A549 (cell line): ENCODE results near the gene CNTN4. TPM values are rescaled to one million over a fixed set of nuclear protein-coding genes. Genes with fewer than 3 reads are reported as not detected.

Experiments used
- ATAC-seq, 2 experiments: fragments of 200-7000 bp in 1 of 2; fragments of >200 bp in 1 of 2; cut with Nextera tagmentation in 1 of 2; cut with Tn5 transposase in 1 of 2; 3 replicates each; pipeline versions ENCODE4 v1.8.0 to v1.9.1; 2018 to 2020; ENCODE audit warnings: mild to moderate bottlenecking in 1 of 2, moderate library complexity in 1 of 2
- CTCF ChIA-PET: fragments of 300-600 bp; sonication (Branson Sonifier 250); formaldehyde crosslinking; extraction: SDS; loops from one replicate; lab custom pipeline; 2021; ENCODE audit warnings: antibody characterized with exemption, inconsistent platforms; lab: Yijun Ruan, JAX
- POLR2A ChIA-PET: fragments of 350-600 bp; formaldehyde crosslinking; extraction: SDS; loops from one replicate; lab custom pipeline; 2021; ENCODE audit warnings: antibody characterized with exemption, inconsistent platforms; lab: Yijun Ruan, JAX
- DNase-seq, 2 experiments: peaks; one replicate each; pipeline versions ENCODE4 v3.0.0 to v3.0.0-alpha.2; 2011 to 2016; ENCODE audit warnings: low read depth in 1 of 2, low spot score in 1 of 2
- FAIRE-seq: peaks from 2 replicates; lab custom pipeline; 2011; peaks lifted over from hg19 to GRCh38; lab: Jason Lieb, UNC
- H3K27ac ChIP-seq, 2 experiments: fragments of >200 bp; sonication (Bioruptor Twin); formaldehyde crosslinking; 3 replicates each; pipeline ENCODE4 v1.5.1; 2016 to 2017
- H3K4me1 ChIP-seq: fragments of >200 bp; sonication (Bioruptor Twin); formaldehyde crosslinking; 3 replicates; pipeline ENCODE4 v1.6.1; 2016
- H3K4me2 ChIP-seq: fragments of >200 bp; sonication (Bioruptor Twin); formaldehyde crosslinking; 3 replicates; pipeline ENCODE4 v1.6.1; 2016
- H3K4me3 ChIP-seq: fragments of >200 bp; sonication (Bioruptor Twin); formaldehyde crosslinking; 3 replicates; pipeline ENCODE4 v1.5.1; 2016
- H3K9me3 ChIP-seq: fragments of >200 bp; sonication (Bioruptor Twin); formaldehyde crosslinking; 3 replicates; pipeline ENCODE4 v1.6.1; 2016
- ATOH8 ChIP-seq: fragments of 250-450 bp; sonication (Bioruptor Pico); IDR thresholded peaks from 2 replicates; pipeline ENCODE4 v1.5.0; 2020; ENCODE audit warnings: low read depth, mild to moderate bottlenecking, moderate library complexity
- BCL3 ChIP-seq: fragments of >200 bp; sonication (Bioruptor Twin); formaldehyde crosslinking; IDR thresholded peaks from 3 replicates; pipeline ENCODE4 v1.6.1; 2016
- BHLHE40 ChIP-seq: IDR thresholded peaks from 2 replicates; pipeline ENCODE4 v1.6.1; 2012; ENCODE audit warnings: low read depth, low read length, inconsistent platforms
- CBX2 ChIP-seq: fragments of 200-600 bp; sonication (generic); IDR thresholded peaks from 2 replicates; pipeline ENCODE4 v1.6.1; 2016; ENCODE audit warnings: low read depth, mild to moderate bottlenecking, borderline replicate concordance
- CBX8 ChIP-seq: fragments of 200-600 bp; sonication (generic); IDR thresholded peaks from 2 replicates; pipeline ENCODE4 v1.6.1; 2016
- CHD2 ChIP-seq: fragments of 150-350 bp; IDR thresholded peaks from 2 replicates; pipeline ENCODE4 v1.6.1; 2014; ENCODE audit warnings: low read length; ENCODE audit not compliant: partially characterized antibody
- CHD4 ChIP-seq: fragments of 200-600 bp; sonication (generic); IDR thresholded peaks from 2 replicates; pipeline ENCODE4 v1.6.1; 2016; ENCODE audit warnings: antibody characterized with exemption, mild to moderate bottlenecking, borderline replicate concordance
- E2F6 ChIP-seq: IDR thresholded peaks from 2 replicates; pipeline ENCODE4 v1.6.1; 2012; ENCODE audit warnings: low read depth, borderline replicate concordance
- EHF ChIP-seq: fragments of 250-450 bp; sonication (Bioruptor Pico); IDR thresholded peaks from 2 replicates; pipeline ENCODE4 v1.5.0; 2020; ENCODE audit warnings: mild to moderate bottlenecking
- EHMT2 ChIP-seq: fragments of 200-600 bp; sonication (generic); IDR thresholded peaks from 2 replicates; pipeline ENCODE4 v1.6.1; 2016; ENCODE audit warnings: antibody characterized with exemption, low read depth, mild to moderate bottlenecking, moderate library complexity
- ESRRA ChIP-seq: fragments of 150-350 bp; IDR thresholded peaks from 2 replicates; pipeline ENCODE4 v1.6.1; 2014; ENCODE audit warnings: mild to moderate bottlenecking, low read length, borderline replicate concordance
- FOSB ChIP-seq: fragments of 250-450 bp; sonication (Bioruptor Pico); IDR thresholded peaks from 2 replicates; pipeline ENCODE4 v1.5.0; 2020; ENCODE audit warnings: mild to moderate bottlenecking, moderate library complexity
- FOXS1 ChIP-seq: fragments of 250-450 bp; sonication (Bioruptor Pico); IDR thresholded peaks from 2 replicates; pipeline ENCODE4 v1.5.0; 2020; ENCODE audit warnings: mild to moderate bottlenecking, moderate library complexity
- HDAC2 ChIP-seq: fragments of 200-600 bp; sonication (generic); IDR thresholded peaks from 2 replicates; pipeline ENCODE4 v1.6.1; 2016
- HES2 ChIP-seq: fragments of >200 bp; sonication (Bioruptor Twin); formaldehyde crosslinking; IDR thresholded peaks from 2 replicates; pipeline ENCODE4 v1.6.1; 2016
- HOXB13 ChIP-seq: fragments of 250-450 bp; sonication (Bioruptor Pico); IDR thresholded peaks from 2 replicates; pipeline ENCODE4 v1.5.0; 2020; ENCODE audit warnings: low read depth, mild to moderate bottlenecking, moderate library complexity
- HOXB5 ChIP-seq: fragments of 250-450 bp; sonication (Bioruptor Pico); IDR thresholded peaks from 2 replicates; pipeline ENCODE4 v1.5.0; 2020; ENCODE audit warnings: mild to moderate bottlenecking, moderate library complexity
- JUN ChIP-seq, 2 experiments: fragments of >200 bp; sonication (Bioruptor Twin); formaldehyde crosslinking; IDR thresholded peaks; 2 replicates in 1 of 2; 3 replicates in 1 of 2; pipeline ENCODE4 v1.6.1; 2016 to 2017
- JUNB ChIP-seq: fragments of >200 bp; sonication (Bioruptor Twin); formaldehyde crosslinking; IDR thresholded peaks from 2 replicates; pipeline ENCODE4 v1.6.1; 2016
- KDM5A ChIP-seq: fragments of 200-600 bp; sonication (generic); IDR thresholded peaks from 2 replicates; pipeline ENCODE4 v1.6.1; 2016; ENCODE audit warnings: antibody characterized with exemption, mild to moderate bottlenecking
- MAFK ChIP-seq: fragments of 450-650 bp; IDR thresholded peaks from 2 replicates; pipeline ENCODE4 v1.6.1; 2014; ENCODE audit not compliant: partially characterized antibody
- MAZ ChIP-seq: fragments of 150-350 bp; IDR thresholded peaks from 2 replicates; pipeline ENCODE4 v1.6.1; 2014; ENCODE audit warnings: antibody characterized with exemption, low read depth, low read length, borderline replicate concordance
- NFE2L2 ChIP-seq: fragments of 150-350 bp; conservative IDR thresholded peaks from 2 replicates; pipeline ENCODE4 v1.6.1; 2014; ENCODE audit warnings: low read length
- NPAS2 ChIP-seq: fragments of 250-450 bp; sonication (Bioruptor Pico); IDR thresholded peaks from 2 replicates; pipeline ENCODE4 v1.8.0; 2022; ENCODE audit warnings: mild to moderate bottlenecking, moderate library complexity, borderline replicate concordance
- POLR2AphosphoS2 ChIP-seq: conservative IDR thresholded peaks from 2 replicates; pipeline ENCODE4 v1.6.1; 2012; ENCODE audit warnings: low read length, improper control_type of control experiment, inconsistent platforms
- RAD21 ChIP-seq, 2 experiments: fragments of >200 bp in 1 of 2; sonication (Bioruptor Twin) in 1 of 2; formaldehyde crosslinking in 1 of 2; IDR thresholded peaks in 1 of 2; conservative IDR thresholded peaks in 1 of 2; 2 replicates in 1 of 2; 3 replicates in 1 of 2; pipeline ENCODE4 v1.6.1; 2012 to 2018; ENCODE audit warnings: inconsistent platforms in 1 of 2
- SMC3 ChIP-seq: fragments of >200 bp; sonication (Bioruptor Twin); formaldehyde crosslinking; IDR thresholded peaks from 3 replicates; pipeline ENCODE4 v1.6.1; 2018; ENCODE audit warnings: inconsistent platforms
- SREBF2 ChIP-seq: fragments of 450-650 bp; IDR thresholded peaks from 2 replicates; pipeline ENCODE4 v1.6.1; 2014; ENCODE audit warnings: mild to moderate bottlenecking, moderate library complexity
- TFCP2L1 ChIP-seq: fragments of 250-450 bp; sonication (Bioruptor Pico); IDR thresholded peaks from 2 replicates; pipeline ENCODE4 v1.5.0; 2021; ENCODE audit warnings: mild to moderate bottlenecking
- WGBS: methylation state at CpG from one replicate; pipeline ENCODE4 v1.1.6; 2017; ENCODE audit errors: missing lambda C conversion rate; 5-methylcytosine and 5-hydroxymethylcytosine counted together
- polyA plus RNA-seq, 4 experiments: library from polyadenylated mRNA; depleted of rRNA in 3 of 4; stranded (reverse); fragments of >200 nt; fragmentation: RNase III in 1 of 4; extraction: RNeasy Plus Mini Kit Qiagen cat#74134 plus additional on column Dnase treatment in 1 of 4; gene quantifications; 2 replicates in 3 of 4; 3 replicates in 1 of 4; pipeline ENCODE4 v1.2.3, GENCODE V29; 2011 to 2017

Gene CNTN4
- polyA plus RNA-seq, 2 of the 4 experiments (the other 2 are of a cell fraction) = 0.03 TPM; not detected in 1

- 30% methylated on average over 7 of the region's 7 CpGs for WGBS
- TF ChIP-seq NFE2L2 (no peak), HDAC2 (no peak), HES2 (no peak), EHF (CRISPR knock-in tag) (no peak), TFCP2L1 (CRISPR knock-in tag) (no peak), BHLHE40 (no peak), FOSB (CRISPR knock-in tag) (no peak), MAFK (peak; percentile 62), E2F6 (no peak)
- CTCF ChIA-PET = interaction anchor here (1.5 kb wide), 1 partner anchor 10 kb away, joined by 3 read pairs; no protein-coding TSS in a partner anchor
Observed at GRCh38 chr3:3005146-3005744, 906.6 kb downstream of the CNTN4 start.

GRCh38 chr3:3013317-3014052 is 914.8 kb downstream of the CNTN4 start:
- WGBS = 4% methylated on average over 4 of the region's 4 CpGs
- FAIRE-seq (no peak), ATAC-seq (peak in 1 of 2 experiments; percentile 64; a peak in 3 of 6 replicates)
- Histone ChIP-seq H3K4me1 (no peaks in the 10 kb centered on the region), H3K4me3 (no peak overlapping the region), H3K4me2 (no peak overlapping the region), H3K9me3 (no peaks in the 10 kb centered on the region)
- ChIA-PET CTCF (interaction anchor here (1.0 kb wide), 1 partner anchor 56 kb away, joined by 3 read pairs; no protein-coding TSS in a partner anchor), POLR2A (no interaction called here)
- TF ChIP-seq POLR2AphosphoS2 (no peak), JUNB (no peak), HOXB13 (no peak), SMC3 (no peak), HDAC2 (no peak), CHD2 (no peak), HOXB5 (CRISPR knock-in tag) (no peak), NPAS2 (CRISPR knock-in tag) (no peak), SREBF2 (no peak), EHMT2 (no peak)
- TF ChIP-seq, all 56 proteins: peak for 0
- peak in 1 of 2 experiments; percentile 2 for DNase-seq
- H3K27ac ChIP-seq = no peak overlapping the region

More at GRCh38 chr3:3005146-3005744, 906.6 kb downstream of the CNTN4 start:
- DNase-seq = no peak
- Histone ChIP-seq H3K4me2 (no peak overlapping the region), H3K4me3 (no peak overlapping the region), H3K4me1 (no peaks in the 10 kb centered on the region), H3K27ac (no peak overlapping the region), H3K9me3 (no peaks in the 10 kb centered on the region)
- POLR2A ChIA-PET = no interaction called here
- no peak for FAIRE-seq
- ATAC-seq = no peak

- ATAC-seq = peak; percentile 89 to 91; a peak in 5 of 6 replicates
- Histone ChIP-seq H3K4me2 (no peak overlapping the region), H3K4me1 (no peaks in the 10 kb centered on the region), H3K9me3 (no peaks in the 10 kb centered on the region), H3K27ac (no peak overlapping the region), H3K4me3 (no peak overlapping the region)
- peak in 1 of 2 experiments; percentile 40 for DNase-seq
- ChIA-PET CTCF (interaction anchor here (0.7 to 1.4 kb wide), 5 partner anchors 10 to 1729 kb away, joined by 3 to 4 read pairs (median 3); no protein-coding TSS in a partner anchor), POLR2A (no interaction called here)
- no peak for FAIRE-seq
- 4% methylated on average over 5 of the region's 5 CpGs for WGBS
- TF ChIP-seq CHD4 (no peak), CBX8 (no peak), FOXS1 (CRISPR knock-in tag) (no peak), KDM5A (no peak), BCL3 (no peak), CBX2 (no peak), MAZ (no peak), RAD21 (conservative IDR thresholded peaks at IDR 0.05 in 1 of 2, IDR thresholded peaks at IDR 0.05 in 1 of 2) (peak; percentile 64 to 77), ATOH8 (no peak), ESRRA (no peak), JUN (IDR thresholded peaks at IDR 0.05) (no peak), JUNB (no peak)
Observed at GRCh38 chr3:3015185-3016089, 916.8 kb downstream of the CNTN4 start.
